ENCODE results near the gene KIF21A. TPM values are rescaled to one million over a fixed set of nuclear protein-coding genes. Genes with fewer than 3 reads are reported as not detected.

The KIF21A gene
- total and polyA plus RNA-seq, 4 donors = 5.2 to 36.5 (median 13.3) TPM

DNA sequence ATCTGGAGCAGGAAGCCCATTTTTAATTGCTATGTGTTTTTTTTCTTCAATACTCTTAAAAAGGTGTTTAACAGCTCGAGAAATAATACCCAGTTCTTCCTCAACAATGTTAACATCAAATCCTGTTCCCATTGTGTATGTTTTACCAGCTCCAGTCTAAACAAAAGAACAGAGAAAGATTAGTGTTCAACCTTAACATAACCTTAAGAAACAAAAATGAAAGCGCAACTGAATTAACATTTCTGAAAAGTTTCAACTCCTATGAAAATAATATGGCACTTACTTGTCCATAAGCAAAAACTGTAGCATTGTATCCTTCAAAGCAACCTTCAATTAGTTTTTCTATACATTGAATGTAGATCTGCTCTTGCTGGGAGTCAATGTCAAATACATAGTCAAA, 73.2 kb downstream of the KIF21A start:
- Histone ChIP-seq H3K4me3 (no peak overlapping the region), H3K9ac (ENCODE audit: insufficient read depth in 1 of 2, low read length in 2 of 2) (no peak overlapping the region), H3K9me3 (ENCODE audit: control insufficient read depth in 4 of 4, insufficient read depth in 3 of 4, low read length in 3 of 4) (no peaks in the 10 kb centered on the region), H3K36me3 (ENCODE audit: control insufficient read depth in 4 of 4, insufficient read depth in 4 of 4, low read length in 4 of 4) (peaks cover 0 to 2% (median 0%) of the 10 kb centered on the region in 4 donors), H3K27me3 (ENCODE audit: control insufficient read depth in 3 of 3, insufficient read depth in 3 of 3, low read length in 2 of 3) (no peaks in the 10 kb centered on the region), H3K27ac (ENCODE audit: low read depth in 1 of 2, low read length in 1 of 2) (no peak overlapping the region), H3K4me1 (ENCODE audit: control insufficient read depth in 5 of 5, insufficient read depth in 5 of 5, low read length in 5 of 5) (peaks cover 0 to 7% (median 0%) of the 10 kb centered on the region in 5 donors)
- WGBS, 2 donors = 57 to 75% methylated on average over 2 of the region's 2 CpGs
- TF ChIP-seq, protein P1, sequence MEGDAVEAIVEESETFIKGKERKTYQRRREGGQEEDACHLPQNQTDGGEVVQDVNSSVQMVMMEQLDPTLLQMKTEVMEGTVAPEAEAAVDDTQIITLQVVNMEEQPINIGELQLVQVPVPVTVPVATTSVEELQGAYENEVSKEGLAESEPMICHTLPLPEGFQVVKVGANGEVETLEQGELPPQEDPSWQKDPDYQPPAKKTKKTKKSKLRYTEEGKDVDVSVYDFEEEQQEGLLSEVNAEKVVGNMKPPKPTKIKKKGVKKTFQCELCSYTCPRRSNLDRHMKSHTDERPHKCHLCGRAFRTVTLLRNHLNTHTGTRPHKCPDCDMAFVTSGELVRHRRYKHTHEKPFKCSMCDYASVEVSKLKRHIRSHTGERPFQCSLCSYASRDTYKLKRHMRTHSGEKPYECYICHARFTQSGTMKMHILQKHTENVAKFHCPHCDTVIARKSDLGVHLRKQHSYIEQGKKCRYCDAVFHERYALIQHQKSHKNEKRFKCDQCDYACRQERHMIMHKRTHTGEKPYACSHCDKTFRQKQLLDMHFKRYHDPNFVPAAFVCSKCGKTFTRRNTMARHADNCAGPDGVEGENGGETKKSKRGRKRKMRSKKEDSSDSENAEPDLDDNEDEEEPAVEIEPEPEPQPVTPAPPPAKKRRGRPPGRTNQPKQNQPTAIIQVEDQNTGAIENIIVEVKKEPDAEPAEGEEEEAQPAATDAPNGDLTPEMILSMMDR (IDR thresholded peaks at IDR 0.05; ENCODE audit: control extremely low read depth, extremely low read depth) = no peak
- ATAC-seq (ENCODE audit: insufficient read depth, low FRiP score) = no peak
- DNase-seq = no peak

DNA sequence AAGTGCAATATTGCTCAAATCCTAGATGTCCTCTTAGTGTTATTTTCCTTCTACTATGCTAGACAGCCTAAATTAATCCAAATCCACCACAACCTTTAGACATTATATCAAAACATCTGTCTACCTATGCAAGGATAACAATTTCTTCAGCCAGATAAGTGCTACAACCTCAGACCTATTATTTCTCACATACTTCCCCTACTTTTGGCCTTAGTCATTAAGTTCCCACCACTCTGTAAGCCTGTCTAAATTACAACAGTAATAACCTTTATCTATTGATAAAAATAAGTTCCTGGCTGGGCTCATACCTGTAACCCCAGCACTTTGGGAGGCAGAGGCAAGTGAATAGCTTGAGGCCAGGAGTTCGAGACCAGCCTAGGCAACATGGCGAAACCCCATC, 74.0 kb downstream of the KIF21A start:
- no peaks in the 10 kb centered on the region for H3K9me3 ChIP-seq (ENCODE audit: control insufficient read depth in 4 of 4, insufficient read depth in 3 of 4, low read length in 3 of 4)
- TF ChIP-seq, protein P1 (IDR thresholded peaks at IDR 0.05; ENCODE audit: control extremely low read depth, extremely low read depth) = no peak
- DNase-seq = no peak
- no peak overlapping the region for H3K4me3 ChIP-seq
- peaks cover 0 to 6% (median 0%) of the 10 kb centered on the region in 4 donors for H3K36me3 ChIP-seq (ENCODE audit: control insufficient read depth in 4 of 4, insufficient read depth in 4 of 4, low read length in 4 of 4)
- H3K4me1 ChIP-seq (ENCODE audit: control insufficient read depth in 5 of 5, insufficient read depth in 5 of 5, low read length in 5 of 5) = peaks cover 0 to 7% (median 0%) of the 10 kb centered on the region in 5 donors
- H3K27me3 ChIP-seq (ENCODE audit: control insufficient read depth in 3 of 3, insufficient read depth in 3 of 3, low read length in 2 of 3) = no peaks in the 10 kb centered on the region
- ATAC-seq (ENCODE audit: insufficient read depth, low FRiP score) = no peak
- H3K27ac ChIP-seq (ENCODE audit: low read depth in 1 of 2, low read length in 1 of 2) = no peak overlapping the region
- WGBS, 2 donors = 95 to 96% methylated on average over 2 of the region's 2 CpGs
- H3K9ac ChIP-seq (ENCODE audit: insufficient read depth in 1 of 2, low read length in 2 of 2) = no peak overlapping the region

DNA sequence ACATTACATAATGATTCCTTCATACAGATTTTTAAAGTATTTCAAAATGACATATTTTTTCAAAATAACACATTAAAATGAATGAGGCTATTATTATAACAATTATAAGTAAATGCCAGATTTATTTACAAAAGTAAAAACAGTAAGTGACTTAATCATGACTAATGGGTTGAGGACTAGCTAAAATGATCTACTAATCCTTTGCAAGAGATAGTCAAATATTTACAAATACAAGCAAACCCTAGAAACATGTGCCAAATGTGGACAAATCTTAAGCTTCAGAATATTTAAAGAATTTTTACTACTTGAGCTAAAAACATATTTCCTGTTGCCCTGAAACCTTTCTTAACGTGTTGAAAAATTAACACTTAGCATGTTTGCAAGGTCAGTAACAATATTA, 74.8 kb downstream of the KIF21A start:
- Histone ChIP-seq H3K9me3 (ENCODE audit: control insufficient read depth in 4 of 4, insufficient read depth in 3 of 4, low read length in 3 of 4) (no peaks in the 10 kb centered on the region), H3K27me3 (ENCODE audit: control insufficient read depth in 3 of 3, insufficient read depth in 3 of 3, low read length in 2 of 3) (no peaks in the 10 kb centered on the region), H3K36me3 (ENCODE audit: control insufficient read depth in 4 of 4, insufficient read depth in 4 of 4, low read length in 4 of 4) (peaks cover 0 to 6% (median 0%) of the 10 kb centered on the region in 4 donors), H3K4me3 (no peak overlapping the region), H3K27ac (ENCODE audit: low read depth in 1 of 2, low read length in 1 of 2) (no peak overlapping the region), H3K9ac (ENCODE audit: insufficient read depth in 1 of 2, low read length in 2 of 2) (no peak overlapping the region), H3K4me1 (ENCODE audit: control insufficient read depth in 5 of 5, insufficient read depth in 5 of 5, low read length in 5 of 5) (peaks cover 0 to 5% (median 0%) of the 10 kb centered on the region in 5 donors)
- 36 to 57% methylated on average over 1 of the region's 1 CpG for WGBS, 2 donors
- DNase-seq (peak in 1 of 3 donors; percentile 3), ATAC-seq (ENCODE audit: insufficient read depth, low FRiP score) (no peak)
- TF ChIP-seq, protein P1 (IDR thresholded peaks at IDR 0.05; ENCODE audit: control extremely low read depth, extremely low read depth) = no peak

DNA sequence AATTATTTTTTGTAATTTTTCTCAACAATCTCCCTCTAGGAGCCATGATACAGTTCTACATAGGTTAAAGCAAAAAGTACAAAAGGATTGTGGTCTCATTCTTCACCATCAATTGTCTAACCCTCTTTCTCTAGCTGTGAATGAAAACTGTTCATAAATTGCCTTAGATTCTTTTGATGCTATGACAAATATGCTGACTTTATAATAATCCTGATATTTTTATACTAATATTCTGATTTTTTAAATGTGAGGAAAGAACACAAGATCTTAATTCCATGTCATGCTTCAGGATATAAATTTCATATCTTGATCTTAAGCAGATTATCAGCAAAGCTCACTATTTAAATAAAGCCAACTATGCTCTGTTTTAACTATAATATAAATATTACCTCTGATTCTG, 75.4 kb downstream of the KIF21A start:
- Histone ChIP-seq H3K4me1 (ENCODE audit: control insufficient read depth in 5 of 5, insufficient read depth in 5 of 5, low read length in 5 of 5) (peaks cover 0 to 2% (median 0%) of the 10 kb centered on the region in 5 donors), H3K9me3 (ENCODE audit: control insufficient read depth in 4 of 4, insufficient read depth in 3 of 4, low read length in 3 of 4) (no peaks in the 10 kb centered on the region), H3K36me3 (ENCODE audit: control insufficient read depth in 4 of 4, insufficient read depth in 4 of 4, low read length in 4 of 4) (peaks cover 0 to 6% (median 0%) of the 10 kb centered on the region in 4 donors), H3K9ac (ENCODE audit: insufficient read depth in 1 of 2, low read length in 2 of 2) (no peak overlapping the region), H3K27me3 (ENCODE audit: control insufficient read depth in 3 of 3, insufficient read depth in 3 of 3, low read length in 2 of 3) (no peaks in the 10 kb centered on the region), H3K27ac (ENCODE audit: low read depth in 1 of 2, low read length in 1 of 2) (no peak overlapping the region), H3K4me3 (no peak overlapping the region)
- TF ChIP-seq, protein P1 (IDR thresholded peaks at IDR 0.05; ENCODE audit: control extremely low read depth, extremely low read depth) = no peak
- DNase-seq (no peak), ATAC-seq (ENCODE audit: insufficient read depth, low FRiP score) (no peak)

Measured in lung (tissue), 12 donors.